ENCODE results near the gene KIZ.

Gene KIZ

DNA sequence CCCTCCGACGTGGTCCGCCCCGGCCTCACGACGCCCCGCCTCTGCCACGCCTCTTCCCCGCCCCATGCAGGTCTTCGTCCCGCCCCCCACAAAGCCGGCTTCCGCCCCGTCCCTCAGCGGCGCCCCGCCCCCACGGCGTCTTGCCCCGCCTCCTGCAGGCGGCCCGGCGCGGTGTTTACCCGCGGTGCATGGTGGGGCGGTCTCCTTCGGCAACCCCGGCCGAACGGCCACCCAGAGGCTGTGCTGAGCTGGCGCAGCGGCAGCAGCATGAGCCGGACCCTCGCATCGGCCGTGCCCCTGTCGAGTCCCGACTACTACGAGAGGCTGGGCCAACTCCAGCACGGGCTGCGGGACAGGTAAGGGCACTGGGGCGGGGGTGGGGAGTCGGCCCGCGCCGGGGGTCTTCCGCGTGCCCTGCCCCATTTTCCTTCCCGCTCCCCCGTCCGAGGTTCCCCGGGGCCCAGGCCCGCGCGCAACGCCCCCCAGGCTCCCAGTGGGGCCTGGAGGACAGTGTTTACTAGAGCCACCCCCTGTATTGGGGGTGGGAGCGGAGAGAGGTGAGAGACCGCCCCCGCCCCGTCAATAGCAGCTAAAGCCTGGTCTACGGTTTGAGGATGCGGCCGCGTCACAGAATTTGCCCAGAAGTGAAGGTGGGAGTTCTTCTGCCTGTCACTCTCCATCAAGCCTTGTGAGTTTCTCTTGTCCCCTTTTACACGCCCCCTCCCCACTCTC lies at the start of gene KIZ:
KIZ (plus strand) TSS at position 234 of the 732 bp plus-strand sequence; CDS start at position 268, 34 bp downstream.
- peak; percentile 95 for DNase-seq

DNA sequence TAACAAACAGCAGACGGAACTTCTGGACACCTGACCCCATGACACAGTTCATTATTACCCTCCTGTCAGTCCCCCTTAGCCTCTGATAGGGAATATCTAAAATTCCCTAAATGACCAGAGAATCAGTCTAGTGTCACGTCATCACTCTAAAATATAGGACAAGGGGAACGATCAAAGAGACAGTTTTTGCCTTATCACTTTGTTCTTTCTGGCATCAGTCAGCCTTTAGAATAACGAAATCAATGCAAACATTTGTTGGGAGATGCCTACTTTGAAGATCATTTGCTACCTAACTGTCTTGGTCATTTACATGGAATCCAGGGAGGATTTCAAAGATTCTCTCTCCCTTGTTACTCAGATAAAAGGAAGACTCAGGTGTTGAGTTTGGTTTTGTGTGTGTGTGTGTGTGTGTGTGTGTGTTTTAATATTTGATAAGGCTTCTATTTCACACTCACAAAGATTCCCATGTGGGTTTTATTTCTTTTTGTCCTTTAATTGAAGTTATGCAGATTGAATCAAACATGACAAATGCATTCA lies 48.0 kb upstream of the KIZ start:
- DNase-seq: no peak

DNA sequence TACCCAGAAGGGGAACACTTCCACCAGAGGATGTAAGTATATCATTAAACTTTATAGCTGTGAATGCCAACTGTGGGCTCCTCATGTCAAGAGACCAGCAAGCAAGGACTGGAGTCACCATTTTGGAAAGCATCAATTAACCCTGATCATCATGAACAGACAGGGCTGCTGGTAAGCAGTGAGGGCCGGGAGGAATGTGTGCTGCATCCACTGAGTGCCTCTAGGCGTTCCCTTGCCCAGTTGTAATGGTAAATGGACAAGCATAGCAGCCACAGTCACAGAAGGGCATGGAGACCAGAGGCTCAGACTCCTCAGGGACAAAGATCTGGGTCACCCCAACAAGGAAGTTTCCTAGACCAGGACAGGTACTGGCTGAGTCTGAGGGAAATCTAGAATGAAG lies 43.3 kb upstream of the KIZ start:
- no peak for DNase-seq

- DNase-seq: no peak
These were observed 42.0 kb upstream of the KIZ start for GRCh38 chr20:21083825-21084325.

DNA sequence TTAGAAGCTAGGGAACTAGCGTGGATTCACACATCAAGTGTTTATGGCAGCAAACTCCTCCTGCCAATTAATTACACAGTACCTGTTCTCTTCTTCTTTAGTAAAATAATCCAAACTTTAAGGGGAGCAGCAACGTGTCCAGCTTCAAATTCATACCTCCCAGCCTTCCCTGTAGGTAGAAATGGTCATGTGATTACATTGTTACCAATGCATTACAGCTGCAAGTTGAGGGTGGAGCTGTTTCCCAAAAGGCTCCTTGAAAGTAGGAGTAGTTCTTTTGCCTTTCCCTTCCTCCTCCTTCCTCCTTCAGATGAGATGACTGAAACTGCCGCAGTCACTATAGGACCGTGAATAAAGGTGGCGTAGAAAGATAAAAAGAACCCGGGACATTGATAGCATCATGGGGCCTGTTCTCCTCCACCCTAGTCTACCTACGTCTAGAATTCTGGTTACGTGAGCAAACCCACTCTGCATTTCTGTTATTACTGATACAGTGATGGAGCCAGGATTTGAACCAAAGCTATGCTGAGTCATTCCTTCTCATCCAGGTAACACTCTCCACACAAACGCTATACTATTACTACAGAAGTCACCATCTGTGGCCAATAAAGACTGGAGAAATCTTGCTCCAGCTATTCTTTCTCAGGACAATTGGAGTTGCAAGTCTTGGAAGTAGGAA lies 37.9 kb upstream of the KIZ start:
- no peak for DNase-seq

- DNase-seq: no peak
These were observed 36.5 kb upstream of the KIZ start for GRCh38 chr20:21089391-21089790.

- no peak for DNase-seq
These were observed 35.7 kb upstream of the KIZ start for GRCh38 chr20:21090111-21090618.

DNA sequence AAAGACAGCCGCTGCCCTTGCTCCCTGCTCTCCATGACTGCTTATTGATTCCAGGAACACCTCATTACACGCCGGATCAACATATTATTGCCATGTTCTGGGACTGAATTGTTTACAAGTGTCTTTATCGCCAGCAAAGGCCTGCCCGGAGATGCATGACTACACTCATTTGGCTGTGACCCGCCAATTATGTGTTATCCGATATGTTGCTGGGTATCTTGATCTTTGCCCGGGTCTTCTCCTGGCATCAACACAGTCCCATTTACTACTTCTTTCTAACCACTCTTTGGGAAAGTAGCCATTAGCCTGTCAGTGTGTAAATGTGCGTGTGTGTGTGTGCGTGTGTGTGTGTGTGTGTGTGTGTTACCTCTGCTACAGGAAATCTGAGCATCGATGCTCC lies 35.2 kb upstream of the KIZ start:
- no peak for DNase-seq

DNA sequence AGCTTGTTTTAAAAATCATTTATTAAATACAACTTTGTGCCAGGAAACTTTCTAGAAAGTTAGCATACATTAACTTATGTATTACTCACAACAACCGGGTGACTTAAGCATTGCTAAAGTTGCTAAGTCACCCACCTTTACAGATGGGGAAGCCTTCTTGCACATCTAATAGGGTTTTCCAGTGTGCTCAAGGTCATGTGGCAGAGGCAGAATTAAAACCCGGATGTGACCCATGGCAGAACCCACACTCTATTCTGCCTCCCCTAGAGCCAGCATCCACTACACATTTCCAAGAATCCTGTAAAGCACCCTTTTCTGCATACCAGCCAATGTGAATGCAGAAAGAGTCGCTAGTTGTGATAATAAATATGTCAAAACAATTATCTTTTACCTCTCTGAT lies 33.1 kb upstream of the KIZ start:
- DNase-seq: no peak

DNA sequence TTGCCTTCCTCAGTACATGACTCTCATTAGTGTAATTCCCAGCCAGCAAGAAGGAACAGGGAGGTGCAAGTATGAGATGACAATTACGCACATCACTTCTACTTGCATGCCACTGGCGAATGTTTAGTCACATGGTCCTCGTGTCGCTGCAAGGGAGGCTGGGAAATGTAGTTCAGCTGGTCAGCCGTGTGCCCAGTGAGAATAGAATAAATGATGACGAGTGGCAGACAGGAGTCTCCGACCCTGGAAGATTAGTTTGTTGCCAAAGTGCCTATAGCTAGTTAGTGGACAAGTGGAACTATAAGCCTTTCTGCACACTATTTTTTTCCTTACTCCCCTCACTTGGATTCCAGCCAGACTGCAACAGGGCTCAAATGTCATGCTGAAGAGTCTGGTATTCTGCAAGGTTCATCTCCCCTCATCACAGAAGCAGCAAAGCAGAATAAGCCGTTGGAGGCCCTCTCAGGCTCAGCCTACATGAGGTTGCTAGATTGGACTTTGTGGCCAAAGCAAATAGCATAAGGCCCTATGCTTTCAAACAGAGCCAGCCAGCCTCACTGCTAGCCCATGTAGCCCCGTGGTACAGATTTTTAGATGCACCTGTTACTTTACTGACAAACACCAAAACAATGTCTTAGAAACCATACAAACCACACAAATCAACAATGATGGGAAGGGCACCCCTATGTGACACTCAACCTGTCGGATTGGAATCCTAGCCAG lies 29.4 kb upstream of the KIZ start:
- DNase-seq: no peak

DNA sequence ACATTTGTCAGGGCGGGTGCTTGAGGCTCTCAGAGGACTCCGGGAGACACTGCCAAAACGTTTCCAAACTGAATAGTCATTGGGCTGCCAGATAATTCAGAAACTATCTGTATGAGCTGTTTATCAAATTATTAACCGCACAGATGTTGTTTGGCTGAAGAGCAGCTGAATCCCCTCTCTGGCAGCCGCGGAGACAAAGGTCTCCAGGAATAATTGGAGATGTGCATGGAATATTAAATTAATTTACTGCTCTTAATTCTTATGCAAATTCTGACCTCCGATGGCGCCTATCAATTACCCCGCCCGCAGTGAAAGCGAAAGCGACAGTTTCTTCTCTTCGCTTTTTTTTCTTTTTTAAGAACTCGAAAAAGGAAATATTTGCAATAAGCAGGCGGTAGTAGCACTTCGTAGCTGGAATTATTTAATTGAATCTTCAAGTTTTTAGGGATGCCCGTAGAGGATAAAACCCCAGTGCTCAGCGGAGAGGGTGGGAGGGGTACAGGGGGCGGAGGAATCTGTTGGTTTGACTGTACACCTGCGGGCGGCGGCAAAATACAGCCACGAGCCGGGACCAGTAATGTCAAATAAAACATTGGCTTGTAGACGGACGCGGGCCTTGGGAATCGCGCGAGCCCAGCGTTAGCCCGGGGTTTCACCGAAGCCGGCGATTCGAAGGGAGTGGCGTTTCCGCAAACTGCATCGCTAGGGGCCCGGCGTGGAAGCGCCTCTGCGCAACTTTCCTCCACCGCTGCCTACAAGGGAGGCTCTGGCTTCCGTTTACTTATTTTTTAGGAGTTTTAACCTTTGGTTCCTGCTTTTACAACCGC lies 25.9 kb upstream of the KIZ start:
- no peak for DNase-seq

GRCh38 chr20:21100578-21101452 lies 25.1 kb upstream of the KIZ start:
- no peak for DNase-seq

DNA sequence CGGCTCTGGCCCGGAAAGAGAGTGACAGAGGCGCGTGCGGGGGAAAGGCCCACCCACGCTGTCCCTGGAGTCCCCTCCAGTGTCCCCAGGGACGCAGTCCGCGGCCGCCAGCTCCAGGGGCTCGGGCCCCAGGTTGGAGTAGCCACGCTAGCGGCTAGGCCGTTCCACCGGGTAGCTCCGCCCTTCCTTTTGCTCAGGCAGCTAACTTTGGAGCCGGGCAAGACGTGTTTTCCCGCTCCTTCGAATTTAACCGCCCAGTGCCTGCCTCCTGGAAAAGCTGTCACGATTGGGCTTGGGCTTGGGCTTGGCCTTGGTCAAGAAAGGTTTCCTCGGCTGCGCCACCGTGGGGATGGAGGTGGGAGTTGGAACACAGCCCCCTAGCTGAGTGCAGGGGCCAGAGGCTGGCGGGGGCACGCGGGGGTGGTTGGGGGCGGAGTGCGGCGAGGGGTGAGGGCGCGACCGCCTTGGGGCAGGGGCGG lies 24.4 kb upstream of the KIZ start:
- no peak for DNase-seq

DNA sequence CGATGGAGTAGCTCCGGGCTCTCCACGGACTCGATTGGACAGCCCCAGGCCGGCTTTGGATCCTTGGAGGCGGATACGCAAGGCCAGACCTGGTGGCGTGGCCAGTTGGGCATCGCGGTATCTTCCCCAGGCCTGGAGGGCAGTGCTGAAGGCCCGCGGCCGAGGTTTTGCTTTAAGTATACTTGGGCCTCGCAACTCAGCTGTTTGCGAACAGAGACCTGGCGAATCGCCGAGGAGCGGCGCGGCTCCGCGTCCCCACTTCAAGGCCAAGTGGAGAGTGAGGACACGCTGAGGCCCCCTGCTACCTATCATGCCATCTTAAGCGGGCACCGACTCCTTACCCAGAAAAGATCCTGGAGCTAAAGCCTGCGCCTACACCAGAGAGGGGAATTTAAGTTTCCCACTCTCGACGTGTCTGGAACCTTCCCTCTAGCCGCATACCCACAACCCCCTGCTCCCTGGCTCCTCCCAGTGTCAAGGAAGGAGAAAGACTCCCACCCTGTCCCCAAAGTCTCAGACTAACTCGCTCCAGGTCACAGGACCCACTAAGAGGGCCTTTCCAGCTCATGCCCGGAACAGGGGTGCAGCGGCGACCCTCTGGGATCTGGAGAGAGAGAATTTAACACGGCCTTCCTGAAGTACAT lies 23.8 kb upstream of the KIZ start:
- DNase-seq: no peak

- no peak for DNase-seq
These were observed 23.1 kb upstream of the KIZ start for GRCh38 chr20:21102603-21103311.

DNA sequence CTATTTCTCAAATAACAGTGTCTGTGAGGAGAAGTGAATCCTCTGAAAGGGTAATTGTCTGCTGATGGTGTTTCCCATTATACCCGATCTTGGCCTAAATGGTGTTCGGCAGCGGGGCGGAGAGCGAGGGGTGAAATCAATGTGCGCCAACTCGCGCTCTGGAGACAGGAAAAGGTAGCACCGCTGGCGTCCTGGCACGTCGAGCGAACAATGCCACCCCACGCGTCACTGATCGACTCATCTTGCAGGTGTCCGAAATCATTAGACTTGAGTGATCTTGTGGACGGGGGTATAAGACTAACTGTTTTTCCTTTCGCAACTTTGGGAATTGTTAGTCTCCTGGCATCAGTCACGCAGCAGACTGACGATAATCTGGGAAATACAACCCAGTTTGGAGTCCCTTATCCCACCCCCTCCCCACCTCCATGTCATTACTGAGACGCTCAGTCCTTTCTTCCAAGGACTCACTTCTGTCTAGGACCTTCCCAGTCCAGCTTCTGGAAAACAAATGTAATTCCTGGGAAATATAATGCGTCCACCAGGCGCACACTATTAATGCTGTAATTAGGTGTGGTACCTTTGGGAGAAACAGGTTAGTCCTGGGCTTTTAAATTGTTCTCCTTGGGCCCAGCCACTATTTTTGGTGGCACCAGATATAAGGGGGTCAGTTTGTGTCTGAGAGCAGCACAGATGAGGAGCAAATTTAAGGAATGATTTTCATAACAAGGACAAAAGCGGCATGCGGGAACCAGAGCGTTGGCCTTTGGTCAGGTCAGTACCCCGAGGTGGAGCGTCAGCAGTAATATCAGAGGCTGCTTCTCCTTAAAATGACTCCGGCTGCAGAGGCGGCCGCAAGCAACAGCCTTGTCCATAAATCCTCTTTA lies 22.1 kb upstream of the KIZ start:
- DNase-seq: no peak

DNA sequence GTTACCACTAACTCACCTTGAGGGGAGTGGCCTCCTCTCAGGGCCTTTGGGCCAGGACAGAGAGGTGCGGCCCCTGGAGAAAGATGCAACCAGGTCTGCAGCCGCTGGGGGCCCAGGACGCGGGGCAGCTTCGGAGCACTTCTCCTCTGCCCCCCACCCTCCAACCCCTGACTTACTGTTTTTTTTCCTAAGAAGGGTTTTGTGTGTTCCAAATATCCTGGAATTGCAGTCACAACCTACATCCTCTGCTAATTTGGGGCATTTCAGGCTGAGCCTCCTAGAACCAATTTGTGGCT lies 21.5 kb upstream of the KIZ start:
- no peak for DNase-seq

GRCh38 chr20:21104921-21105320 lies 21.0 kb upstream of the KIZ start:
- DNase-seq: no peak
